ENCODE results near the gene RRP12.

DNA sequence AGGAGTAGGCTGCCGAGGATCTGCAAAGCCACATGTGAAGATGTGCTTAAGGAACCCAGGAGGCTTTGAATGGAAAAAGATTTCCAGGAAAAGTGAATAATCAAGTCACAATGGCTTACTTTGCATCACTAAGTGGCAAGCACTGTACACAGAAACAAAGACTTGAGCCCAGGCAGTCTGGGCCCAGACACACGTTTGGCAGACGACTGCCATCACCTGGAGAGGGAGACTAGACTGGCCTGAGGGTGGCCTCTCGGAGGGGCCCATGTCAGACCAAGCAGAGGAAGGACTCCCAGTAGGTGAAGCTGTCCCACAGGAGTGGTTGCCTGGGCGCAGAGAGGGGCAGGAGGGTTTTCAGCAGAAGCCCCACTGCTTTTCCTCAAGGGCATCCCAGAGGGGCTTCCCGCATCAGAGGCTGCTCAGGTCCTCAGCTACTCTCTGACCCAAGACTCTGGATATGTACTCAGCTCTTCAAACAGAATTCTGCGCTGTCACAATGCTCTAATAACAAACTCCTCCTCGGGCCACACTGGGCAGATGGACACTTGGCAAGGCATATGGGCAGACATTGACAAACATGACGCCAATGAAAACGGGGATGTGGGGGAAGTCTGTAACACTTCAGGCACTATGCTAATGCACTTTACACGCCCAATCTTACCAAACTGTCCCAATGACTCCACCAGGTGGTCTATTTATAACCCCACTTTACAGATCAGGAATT is 38.7 kb downstream of the RRP12 start:
- TF ChIP-seq TAF1 (IDR thresholded peaks at IDR 0.05; ENCODE audit: borderline replicate concordance, insufficient read depth, low read length) (no peak), SIN3A (IDR thresholded peaks at IDR 0.05; ENCODE audit: borderline replicate concordance, insufficient read depth, low read length) (no peak)
